ENCODE results near the gene XCR1.

The XCR1 gene

DNA sequence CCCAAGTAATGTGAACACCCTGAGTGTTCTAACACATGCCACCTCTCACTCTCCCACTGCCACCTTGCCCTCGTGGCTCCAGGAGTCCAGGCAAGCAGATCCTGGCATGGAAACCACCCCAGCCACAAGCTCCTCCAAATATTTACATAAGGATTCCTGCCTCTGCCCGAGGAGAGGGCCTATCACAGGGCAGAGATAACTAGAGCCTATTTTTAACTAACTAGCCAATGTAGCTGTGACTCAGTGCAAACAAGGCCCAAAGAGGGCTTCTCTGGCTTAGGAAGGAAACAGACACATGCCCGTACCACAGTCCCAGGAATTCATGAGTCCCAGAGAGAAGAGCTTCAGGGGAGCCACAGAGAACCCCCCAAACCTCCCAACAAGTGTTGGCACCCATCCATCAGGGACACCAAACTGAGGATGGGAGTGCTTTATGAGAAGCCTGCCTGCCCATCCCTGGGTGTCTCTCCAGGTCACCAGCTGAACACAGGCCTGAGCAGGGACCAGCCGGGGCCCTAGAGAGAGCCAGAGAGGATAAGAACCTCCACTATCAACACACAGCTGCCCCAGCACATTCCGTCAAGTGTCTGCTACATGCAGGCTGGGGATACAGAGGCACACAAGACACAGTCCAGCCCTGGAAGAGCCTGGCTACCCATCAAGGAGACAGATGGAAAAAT, 40.8 kb downstream of the XCR1 start:
- H3K9ac ChIP-seq (ENCODE audit: low read length in 5 of 5): no peak overlapping the region
- no peaks in the 10 kb centered on the region for H3K9me3 ChIP-seq (ENCODE audit: control insufficient read depth in 5 of 5, low read length in 5 of 5)
- H3K36me3 ChIP-seq (ENCODE audit: control insufficient read depth in 5 of 5, insufficient read depth in 5 of 5, low read length in 5 of 5): peaks cover 11 to 38% (median 29%) of the 10 kb centered on the region in 5 donors
- H3K4me3 ChIP-seq (ENCODE audit: low read depth in 1 of 5, low read length in 5 of 5): no peak overlapping the region
- H3K27me3 ChIP-seq (ENCODE audit: control insufficient read depth in 5 of 5, insufficient read depth in 4 of 5, low read length in 5 of 5): no peaks in the 10 kb centered on the region
- H3K27ac ChIP-seq (ENCODE audit: low read depth, low read length): peak overlapping the region; percentile 35
- peaks cover 10 to 47% (median 35%) of the 10 kb centered on the region in 5 donors for H3K4me1 ChIP-seq (ENCODE audit: control insufficient read depth in 5 of 5, insufficient read depth in 5 of 5, low read length in 5 of 5)

DNA sequence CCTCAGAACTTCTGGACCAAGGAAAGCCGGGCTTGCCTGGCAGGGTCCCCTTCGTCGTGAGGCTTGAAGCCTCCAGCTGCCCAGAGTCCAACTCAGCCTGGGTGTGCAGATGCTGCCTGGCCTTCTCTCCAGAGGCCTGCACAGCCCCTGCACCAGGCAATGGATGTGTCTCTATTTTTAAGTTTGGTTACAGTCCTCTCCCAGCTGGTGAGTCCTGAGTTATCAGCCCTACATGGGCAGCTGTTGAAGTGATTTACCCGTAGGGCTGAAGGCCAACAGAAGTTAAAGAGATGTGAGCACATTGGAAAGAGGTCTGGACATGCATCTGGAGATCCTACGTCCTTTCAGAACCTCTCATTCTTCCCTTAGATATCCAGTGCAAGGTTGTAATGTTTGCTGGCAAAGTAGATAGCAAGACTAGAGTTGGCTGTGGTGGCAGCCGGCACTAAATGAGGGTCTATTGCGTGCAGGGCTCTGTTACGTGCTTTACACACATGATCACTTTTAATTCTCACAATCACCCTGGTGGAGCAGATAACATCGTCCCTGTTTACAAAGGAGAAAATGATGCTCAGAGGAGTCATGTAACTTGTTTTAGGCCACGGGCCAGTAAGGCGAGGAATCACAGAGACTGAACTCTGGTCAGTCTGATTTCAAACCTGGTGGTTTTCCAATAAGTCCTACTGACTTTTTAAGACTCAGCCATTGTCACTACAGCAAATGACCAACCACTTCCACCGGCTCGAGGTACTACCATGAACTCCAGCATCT, 41.6 kb downstream of the XCR1 start:
- Histone ChIP-seq H3K4me3 (ENCODE audit: low read depth in 1 of 5, low read length in 5 of 5) (no peak overlapping the region), H3K4me1 (ENCODE audit: control insufficient read depth in 5 of 5, insufficient read depth in 5 of 5, low read length in 5 of 5) (peaks cover 10 to 47% (median 33%) of the 10 kb centered on the region in 5 donors), H3K27ac (ENCODE audit: low read depth, low read length) (peak overlapping the region; percentile 35), H3K27me3 (ENCODE audit: control insufficient read depth in 5 of 5, insufficient read depth in 4 of 5, low read length in 5 of 5) (no peaks in the 10 kb centered on the region), H3K9ac (ENCODE audit: low read length in 5 of 5) (peak overlapping the region in 1 of 5 donors; percentile 24), H3K9me3 (ENCODE audit: control insufficient read depth in 5 of 5, low read length in 5 of 5) (no peaks in the 10 kb centered on the region), H3K36me3 (ENCODE audit: control insufficient read depth in 5 of 5, insufficient read depth in 5 of 5, low read length in 5 of 5) (peaks cover 17 to 46% (median 36%) of the 10 kb centered on the region in 5 donors)

DNA sequence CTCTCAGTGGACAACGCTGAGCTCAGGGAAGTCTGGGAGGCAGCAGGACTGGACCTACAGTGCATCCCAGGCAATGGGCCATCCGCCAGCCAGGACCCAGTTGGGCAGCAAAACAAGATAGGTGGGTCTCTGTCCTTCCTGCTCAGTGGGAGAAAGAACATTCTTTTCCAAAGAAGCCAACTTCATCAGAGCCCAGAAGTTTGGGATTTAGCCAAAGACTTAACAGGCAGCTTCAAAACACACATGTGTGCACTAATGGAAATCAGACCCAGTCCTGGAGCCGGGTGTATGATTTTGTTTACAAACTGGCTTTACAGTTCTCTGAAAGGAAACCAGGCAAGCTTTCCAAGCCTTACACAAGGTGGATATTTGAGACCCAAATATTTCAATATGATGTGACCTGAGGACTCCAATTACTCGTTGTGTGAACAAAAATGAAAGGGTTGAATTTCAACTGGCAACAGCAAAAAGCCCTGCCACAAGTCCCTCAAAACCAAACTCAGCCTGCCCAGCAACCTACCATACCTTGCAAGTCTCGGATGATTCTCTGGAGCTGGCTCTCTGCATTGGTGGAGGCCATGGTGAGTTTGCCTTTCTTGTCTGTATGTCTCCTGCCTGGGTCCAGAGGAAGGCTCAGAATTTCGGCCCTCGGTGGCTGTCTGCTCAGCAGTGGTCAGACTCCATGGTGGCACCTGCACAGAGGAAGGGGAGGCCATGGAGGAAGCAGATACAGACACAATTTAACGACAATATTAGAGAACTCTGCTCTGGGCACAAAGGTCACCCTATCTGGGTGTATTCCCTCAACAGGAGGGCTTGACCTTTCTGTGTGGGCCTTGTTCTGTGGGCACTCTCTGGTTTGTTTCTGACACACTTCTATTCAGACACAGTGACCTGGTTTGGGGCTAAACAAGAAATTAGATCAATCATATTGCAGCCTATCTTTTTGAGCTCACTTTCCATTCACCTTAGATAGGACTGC, 42.7 kb downstream of the XCR1 start:
- Histone ChIP-seq H3K9me3 (ENCODE audit: control insufficient read depth in 5 of 5, low read length in 5 of 5) (no peaks in the 10 kb centered on the region), H3K27me3 (ENCODE audit: control insufficient read depth in 5 of 5, insufficient read depth in 4 of 5, low read length in 5 of 5) (no peaks in the 10 kb centered on the region), H3K36me3 (ENCODE audit: control insufficient read depth in 5 of 5, insufficient read depth in 5 of 5, low read length in 5 of 5) (peaks cover 18 to 55% (median 40%) of the 10 kb centered on the region in 5 donors), H3K4me1 (ENCODE audit: control insufficient read depth in 5 of 5, insufficient read depth in 5 of 5, low read length in 5 of 5) (peaks cover 10 to 47% (median 33%) of the 10 kb centered on the region in 5 donors), H3K27ac (ENCODE audit: low read depth, low read length) (no peak overlapping the region), H3K9ac (ENCODE audit: low read length in 5 of 5) (peak overlapping the region in 1 of 5 donors; percentile 24), H3K4me3 (ENCODE audit: low read depth in 1 of 5, low read length in 5 of 5) (no peak overlapping the region)

DNA sequence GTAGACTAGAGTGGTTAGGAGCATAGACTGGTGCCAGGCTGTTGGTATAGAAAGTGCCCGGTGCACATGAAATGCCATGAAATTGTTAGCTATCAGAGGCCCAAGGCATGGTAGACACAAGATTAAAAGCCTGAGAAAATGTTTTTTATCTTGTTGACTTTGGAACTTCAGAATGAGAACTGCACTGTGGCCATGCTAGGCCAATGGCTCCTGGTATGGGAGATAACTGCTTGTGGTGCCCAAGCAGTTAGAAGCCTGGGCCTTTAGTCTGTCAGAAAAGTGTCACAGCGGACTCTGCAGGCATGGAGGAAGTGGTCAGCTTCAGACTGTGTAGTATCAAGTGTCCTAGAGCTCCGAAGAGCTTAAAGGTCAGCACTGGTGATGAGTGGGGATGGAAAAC, 43.5 kb downstream of the XCR1 start:
- H3K4me3 ChIP-seq (ENCODE audit: low read depth in 1 of 5, low read length in 5 of 5): no peak overlapping the region
- H3K36me3 ChIP-seq (ENCODE audit: control insufficient read depth in 5 of 5, insufficient read depth in 5 of 5, low read length in 5 of 5): peaks cover 18 to 61% (median 46%) of the 10 kb centered on the region in 5 donors
- no peaks in the 10 kb centered on the region for H3K27me3 ChIP-seq (ENCODE audit: control insufficient read depth in 5 of 5, insufficient read depth in 4 of 5, low read length in 5 of 5)
- H3K4me1 ChIP-seq (ENCODE audit: control insufficient read depth in 5 of 5, insufficient read depth in 5 of 5, low read length in 5 of 5): peaks cover 10 to 41% (median 29%) of the 10 kb centered on the region in 5 donors
- H3K27ac ChIP-seq (ENCODE audit: low read depth, low read length): no peak overlapping the region
- H3K9me3 ChIP-seq (ENCODE audit: control insufficient read depth in 5 of 5, low read length in 5 of 5): no peaks in the 10 kb centered on the region
- no peak overlapping the region for H3K9ac ChIP-seq (ENCODE audit: low read length in 5 of 5)

DNA sequence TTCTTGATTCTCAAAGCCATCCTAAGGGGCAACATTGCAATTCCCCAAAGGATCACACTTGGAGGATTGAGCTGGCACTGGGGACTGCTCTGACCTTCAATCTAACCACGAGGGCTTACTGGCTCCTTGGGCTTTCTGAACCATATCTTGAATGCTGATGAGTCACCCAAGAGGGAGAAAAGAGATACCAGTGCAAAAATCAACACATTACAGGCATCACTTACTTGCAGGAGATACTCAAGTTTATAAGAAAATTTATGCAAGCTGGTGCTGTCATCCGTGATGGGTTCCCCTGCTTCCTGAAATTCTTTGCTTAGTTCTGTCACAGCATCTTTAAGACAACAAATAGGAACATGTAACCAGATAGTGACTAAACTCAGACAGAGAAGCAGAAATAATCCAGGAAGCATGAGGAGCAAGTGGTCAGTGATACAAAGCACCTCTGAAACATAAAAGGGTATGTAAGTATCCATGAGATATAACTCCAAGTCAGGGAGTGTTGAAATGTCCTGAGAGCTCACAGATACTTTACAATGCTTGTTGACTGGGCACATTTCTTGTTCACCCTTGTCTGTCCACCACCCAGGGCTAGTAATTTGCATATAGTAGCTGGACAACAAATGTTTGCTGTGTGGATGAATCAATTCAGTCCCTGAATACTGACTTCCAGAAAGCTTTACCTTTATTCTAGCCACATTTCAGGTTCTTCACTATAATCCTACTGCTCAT, 45.8 kb downstream of the XCR1 start:
- peaks cover 2 to 23% (median 20%) of the 10 kb centered on the region in 5 donors for H3K4me1 ChIP-seq (ENCODE audit: control insufficient read depth in 5 of 5, insufficient read depth in 5 of 5, low read length in 5 of 5)
- no peaks in the 10 kb centered on the region for H3K9me3 ChIP-seq (ENCODE audit: control insufficient read depth in 5 of 5, low read length in 5 of 5)
- H3K27me3 ChIP-seq (ENCODE audit: control insufficient read depth in 5 of 5, insufficient read depth in 4 of 5, low read length in 5 of 5): no peaks in the 10 kb centered on the region
- H3K9ac ChIP-seq (ENCODE audit: low read length in 5 of 5): no peak overlapping the region
- no peak overlapping the region for H3K27ac ChIP-seq (ENCODE audit: low read depth, low read length)
- H3K36me3 ChIP-seq (ENCODE audit: control insufficient read depth in 5 of 5, insufficient read depth in 5 of 5, low read length in 5 of 5): peaks cover 18 to 79% (median 63%) of the 10 kb centered on the region in 5 donors
- H3K4me3 ChIP-seq (ENCODE audit: low read depth in 1 of 5, low read length in 5 of 5): no peak overlapping the region

DNA sequence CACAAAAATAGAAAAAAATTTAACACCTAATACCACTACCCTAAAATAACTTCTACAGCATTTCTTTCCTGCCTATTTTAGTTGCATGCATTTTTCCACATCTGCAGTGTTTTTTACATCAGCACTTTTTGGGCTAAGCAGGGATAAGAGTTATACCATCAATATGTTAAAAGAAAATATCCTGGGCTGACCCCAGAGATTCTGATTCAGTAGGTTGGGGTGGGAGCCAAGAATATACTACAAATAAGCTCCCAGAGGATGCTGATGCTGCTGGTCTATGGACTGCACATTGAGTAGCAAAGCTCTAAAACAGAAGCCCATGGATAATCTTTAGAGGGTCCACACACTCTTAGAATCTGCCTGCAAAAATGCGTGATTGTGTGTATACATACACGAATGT, 46.5 kb downstream of the XCR1 start:
- peaks cover 18 to 86% (median 65%) of the 10 kb centered on the region in 5 donors for H3K36me3 ChIP-seq (ENCODE audit: control insufficient read depth in 5 of 5, insufficient read depth in 5 of 5, low read length in 5 of 5)
- no peak overlapping the region for H3K9ac ChIP-seq (ENCODE audit: low read length in 5 of 5)
- peaks cover 2 to 17% (median 14%) of the 10 kb centered on the region in 5 donors for H3K4me1 ChIP-seq (ENCODE audit: control insufficient read depth in 5 of 5, insufficient read depth in 5 of 5, low read length in 5 of 5)
- no peaks in the 10 kb centered on the region for H3K9me3 ChIP-seq (ENCODE audit: control insufficient read depth in 5 of 5, low read length in 5 of 5)
- no peaks in the 10 kb centered on the region for H3K27me3 ChIP-seq (ENCODE audit: control insufficient read depth in 5 of 5, insufficient read depth in 4 of 5, low read length in 5 of 5)
- no peak overlapping the region for H3K27ac ChIP-seq (ENCODE audit: low read depth, low read length)
- H3K4me3 ChIP-seq (ENCODE audit: low read depth in 1 of 5, low read length in 5 of 5): no peak overlapping the region

DNA sequence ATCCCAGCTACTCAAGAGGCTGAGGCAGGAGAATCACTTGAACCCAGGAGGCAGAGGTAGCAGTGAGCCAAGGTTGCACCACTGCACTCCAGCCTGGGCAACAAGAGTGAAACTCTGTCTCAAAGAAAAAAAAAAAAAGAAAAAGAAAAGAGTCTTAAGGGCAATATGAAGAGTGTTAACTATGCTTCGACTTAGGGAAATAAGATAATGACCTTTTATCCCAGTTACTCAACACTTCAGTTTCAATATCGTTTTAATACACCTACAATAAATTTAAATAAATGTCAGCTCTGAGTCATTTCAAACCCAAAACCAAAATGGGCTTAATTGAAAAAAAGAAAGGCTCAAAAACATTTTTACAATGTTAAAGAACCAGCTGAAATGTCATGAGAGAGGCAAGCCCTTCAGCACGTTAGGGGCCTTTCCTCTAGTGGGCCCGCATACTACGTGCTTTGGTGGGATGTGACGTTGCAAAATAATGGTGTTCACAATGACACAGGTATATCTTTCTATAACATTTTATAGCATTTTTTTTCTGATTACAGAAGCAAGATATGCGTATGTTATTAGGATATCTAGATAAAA, 47.0 kb downstream of the XCR1 start:
- H3K4me3 ChIP-seq (ENCODE audit: low read depth in 1 of 5, low read length in 5 of 5): no peak overlapping the region
- peaks cover 21 to 91% (median 68%) of the 10 kb centered on the region in 5 donors for H3K36me3 ChIP-seq (ENCODE audit: control insufficient read depth in 5 of 5, insufficient read depth in 5 of 5, low read length in 5 of 5)
- no peaks in the 10 kb centered on the region for H3K27me3 ChIP-seq (ENCODE audit: control insufficient read depth in 5 of 5, insufficient read depth in 4 of 5, low read length in 5 of 5)
- peaks cover 2 to 16% (median 9%) of the 10 kb centered on the region in 5 donors for H3K4me1 ChIP-seq (ENCODE audit: control insufficient read depth in 5 of 5, insufficient read depth in 5 of 5, low read length in 5 of 5)
- H3K9me3 ChIP-seq (ENCODE audit: control insufficient read depth in 5 of 5, low read length in 5 of 5): no peaks in the 10 kb centered on the region
- H3K9ac ChIP-seq (ENCODE audit: low read length in 5 of 5): no peak overlapping the region
- H3K27ac ChIP-seq (ENCODE audit: low read depth, low read length): no peak overlapping the region

DNA sequence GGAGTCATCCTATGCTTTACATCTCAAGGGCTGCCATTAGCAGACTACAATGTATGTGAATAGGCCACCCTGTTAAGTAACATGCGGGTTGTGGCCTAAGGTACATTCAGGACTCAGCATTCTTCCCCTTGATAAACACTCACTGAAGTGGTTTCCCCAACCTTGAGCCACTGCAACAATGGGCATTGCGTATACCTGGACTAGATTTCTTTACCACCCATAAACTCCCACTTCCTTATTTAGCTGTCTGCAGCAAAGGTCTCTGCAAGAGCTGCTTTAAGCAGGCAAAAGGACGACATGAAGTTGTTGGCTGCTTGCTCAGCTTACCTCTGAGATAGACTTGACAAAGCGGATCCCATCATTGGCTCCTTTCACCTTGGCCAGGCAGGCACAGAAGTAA, 47.9 kb downstream of the XCR1 start:
- H3K27ac ChIP-seq (ENCODE audit: low read depth, low read length): no peak overlapping the region
- H3K9ac ChIP-seq (ENCODE audit: low read length in 5 of 5): no peak overlapping the region
- H3K27me3 ChIP-seq (ENCODE audit: control insufficient read depth in 5 of 5, insufficient read depth in 4 of 5, low read length in 5 of 5): no peaks in the 10 kb centered on the region
- H3K36me3 ChIP-seq (ENCODE audit: control insufficient read depth in 5 of 5, insufficient read depth in 5 of 5, low read length in 5 of 5): peaks cover 27 to 91% (median 76%) of the 10 kb centered on the region in 5 donors
- H3K4me3 ChIP-seq (ENCODE audit: low read depth in 1 of 5, low read length in 5 of 5): no peak overlapping the region
- H3K9me3 ChIP-seq (ENCODE audit: control insufficient read depth in 5 of 5, low read length in 5 of 5): no peaks in the 10 kb centered on the region
- peaks cover 0 to 11% (median 8%) of the 10 kb centered on the region in 5 donors for H3K4me1 ChIP-seq (ENCODE audit: control insufficient read depth in 5 of 5, insufficient read depth in 5 of 5, low read length in 5 of 5)

All from subcutaneous abdominal adipose tissue (tissue), 5 donors.